HG03097 (cell line): ENCODE measurements around the gene CD63.

Experiments
- ATAC-seq: cut with Tn5 transposase; IDR thresholded peaks from one replicate; pipeline ENCODE4 v1.9.1; 2021; ENCODE audit not compliant: unreplicated experiment, low FRiP score

Gene CD63

DNA sequence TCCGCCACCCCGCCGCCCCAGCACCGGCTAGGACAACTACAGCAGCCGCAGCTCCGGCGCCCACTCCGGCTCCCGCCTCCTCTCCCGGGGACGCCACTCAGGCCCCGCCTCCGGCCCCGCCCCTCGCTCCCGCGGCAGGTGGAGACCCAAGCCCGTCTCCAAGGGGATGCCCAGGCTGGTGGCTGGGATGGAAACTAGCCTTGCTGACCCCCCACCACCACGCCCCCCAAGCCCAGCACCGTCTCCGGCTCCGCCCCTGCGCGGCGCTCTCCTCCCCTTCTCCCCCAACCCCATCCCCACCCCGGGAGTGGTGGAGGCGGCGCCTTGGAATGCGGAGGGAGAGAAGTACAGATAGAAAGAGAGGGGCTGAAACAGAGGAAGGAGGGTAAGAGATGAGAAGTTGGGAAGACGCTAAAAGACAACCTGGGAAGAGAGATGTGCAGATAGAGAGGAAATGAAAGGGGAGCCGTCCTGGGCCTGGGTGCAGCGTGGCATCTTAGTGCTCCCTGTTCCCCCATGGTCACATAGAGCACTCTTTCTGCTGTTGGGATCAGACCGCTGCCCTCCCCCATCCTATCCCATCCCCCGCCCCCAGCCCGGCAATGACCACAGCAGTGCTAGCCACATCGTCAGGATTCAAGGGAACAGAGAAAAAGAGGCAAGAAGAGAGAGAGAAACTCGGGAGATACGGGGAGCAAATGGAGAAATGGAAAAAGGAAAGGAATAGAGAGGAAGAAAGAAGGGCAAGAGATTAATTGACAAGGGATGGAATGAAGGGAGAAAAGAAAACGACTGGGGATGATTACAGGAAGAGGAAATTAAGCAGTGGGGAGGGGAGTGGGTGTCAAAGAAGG is 20.7 kb downstream of the CD63 start, which contains the start of gene ITGA7:
Gene ITGA7 (minus strand): TSS at position 64 of the 854 bp plus-strand sequence. CDS start 222 bp downstream, outside the sequence.
- ATAC-seq: no peak

DNA sequence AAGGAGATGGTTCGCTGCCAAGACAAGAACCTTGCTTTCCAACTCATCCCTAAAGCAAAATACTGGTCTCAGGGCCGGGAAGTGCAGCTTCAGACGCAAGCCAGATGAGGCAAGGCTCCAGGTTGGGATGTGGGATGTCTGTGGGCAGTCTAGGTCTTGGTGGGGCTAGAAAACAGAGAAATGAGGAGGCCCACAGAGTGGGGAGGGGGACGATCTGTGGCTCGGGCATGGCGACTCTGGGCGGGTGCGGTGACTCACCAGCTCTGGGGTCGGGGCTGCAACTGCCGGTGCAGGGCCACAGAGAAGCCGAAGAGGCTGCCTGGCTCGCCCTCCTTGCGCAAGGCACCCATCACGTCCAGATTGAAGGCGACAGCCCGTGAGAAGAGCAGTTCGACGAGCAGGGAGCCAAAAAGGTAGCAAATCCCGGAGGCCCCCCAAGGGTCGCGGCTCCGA is 21.6 kb downstream of the CD63 start:
- no peak for ATAC-seq

DNA sequence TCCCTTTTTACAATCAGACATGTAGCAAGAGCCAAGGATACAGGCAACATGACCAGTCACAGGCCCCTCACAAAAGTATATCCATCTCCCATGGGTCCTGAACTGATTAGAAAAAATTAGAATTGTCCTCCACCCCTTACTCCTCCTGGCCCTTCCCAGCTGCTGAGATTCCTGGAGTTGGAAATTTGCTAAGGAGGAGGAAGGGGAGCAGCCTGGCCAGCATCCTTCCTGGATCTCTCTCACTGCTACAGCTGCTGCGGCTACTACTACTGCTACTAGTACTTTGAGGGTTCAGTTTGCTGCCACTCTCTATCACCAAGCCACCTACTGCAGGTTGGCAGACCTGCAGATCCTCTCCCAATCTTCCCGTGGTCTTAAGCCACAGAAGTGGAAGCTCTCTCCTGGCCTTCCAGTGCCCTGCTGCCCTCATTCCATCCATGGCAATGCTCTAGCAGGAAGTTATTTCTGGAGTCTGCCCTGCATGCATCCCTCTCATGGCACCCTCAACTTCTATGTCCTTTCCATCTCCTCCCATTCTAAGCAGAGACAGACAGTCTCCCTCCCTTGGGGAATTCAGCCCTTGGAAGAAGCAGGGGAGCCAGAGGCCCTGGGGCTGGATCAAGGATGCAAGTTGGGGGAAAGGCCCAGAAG is 22.1 kb downstream of the CD63 start:
- ATAC-seq: no peak

DNA sequence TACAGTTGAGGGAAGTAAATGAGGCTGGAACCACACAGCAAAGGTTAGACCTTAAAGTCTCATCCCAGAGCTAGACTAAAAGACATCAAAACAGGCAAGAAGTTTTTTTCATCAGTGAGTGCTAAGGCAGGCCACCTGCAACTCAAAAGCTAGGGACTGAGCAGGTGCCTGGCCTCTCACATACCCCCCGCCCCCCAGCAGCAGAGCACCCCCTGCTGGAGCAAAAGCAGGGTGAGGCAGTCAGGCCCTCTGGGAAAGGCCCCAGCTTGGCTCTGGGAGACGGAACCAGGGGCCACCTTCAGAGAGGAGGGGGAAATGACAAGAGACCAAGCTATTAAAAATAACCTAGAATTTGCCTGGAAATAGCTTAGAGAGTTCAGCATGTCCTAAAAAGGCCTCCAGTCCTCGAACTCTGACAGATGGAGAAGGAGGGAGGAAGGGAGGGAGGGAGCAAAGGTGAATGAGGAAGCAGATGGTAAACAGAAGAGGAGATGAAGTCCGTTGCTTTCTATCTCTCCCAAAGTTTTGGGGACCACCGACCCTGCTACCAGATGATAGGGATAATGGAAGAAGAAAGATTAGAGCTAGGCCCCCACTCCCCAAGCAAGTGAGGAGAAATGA is 22.9 kb downstream of the CD63 start:
- no peak for ATAC-seq

DNA sequence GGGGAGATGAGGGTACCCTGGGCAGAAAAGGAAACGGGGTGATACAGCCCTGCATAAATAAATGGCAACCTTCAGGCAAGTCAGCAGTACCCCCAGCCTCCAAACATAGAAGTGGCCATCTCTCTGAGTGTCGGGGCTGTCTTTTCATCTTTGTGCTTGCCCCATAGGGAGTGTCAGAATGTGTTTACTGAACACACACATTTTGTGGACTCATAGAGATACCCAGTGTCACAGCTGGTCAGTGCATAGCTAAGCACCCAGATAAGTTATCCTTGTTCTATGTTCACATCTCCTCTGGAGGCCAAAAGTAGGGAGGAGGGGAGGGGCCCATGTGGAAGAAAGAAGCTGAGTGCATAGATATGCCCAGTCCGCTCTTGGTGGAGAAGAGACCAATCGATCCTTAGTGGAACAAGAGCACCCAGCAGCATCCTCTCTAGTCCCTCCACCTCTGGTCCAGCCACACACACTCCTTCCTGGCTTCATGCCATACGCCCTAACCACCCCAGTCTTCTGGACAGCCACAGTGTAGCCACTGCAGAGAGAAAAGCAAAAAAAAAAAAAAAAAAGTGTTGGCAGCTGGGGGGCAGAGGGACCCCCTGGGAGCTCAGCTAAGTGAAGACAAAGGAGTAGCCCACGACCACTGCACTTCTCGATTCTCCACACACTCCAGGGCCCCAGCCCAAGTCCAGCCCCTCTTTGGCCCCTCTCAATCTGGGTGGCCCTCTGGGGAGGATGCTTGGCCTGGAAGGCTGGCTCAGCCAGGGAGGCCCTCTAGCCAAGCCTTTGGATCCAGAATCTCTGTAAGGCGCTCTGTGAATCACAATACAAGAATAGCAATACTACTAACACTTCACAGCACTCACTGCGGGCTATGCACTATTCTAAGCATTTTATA is 23.7 kb downstream of the CD63 start:
- ATAC-seq: no peak

DNA sequence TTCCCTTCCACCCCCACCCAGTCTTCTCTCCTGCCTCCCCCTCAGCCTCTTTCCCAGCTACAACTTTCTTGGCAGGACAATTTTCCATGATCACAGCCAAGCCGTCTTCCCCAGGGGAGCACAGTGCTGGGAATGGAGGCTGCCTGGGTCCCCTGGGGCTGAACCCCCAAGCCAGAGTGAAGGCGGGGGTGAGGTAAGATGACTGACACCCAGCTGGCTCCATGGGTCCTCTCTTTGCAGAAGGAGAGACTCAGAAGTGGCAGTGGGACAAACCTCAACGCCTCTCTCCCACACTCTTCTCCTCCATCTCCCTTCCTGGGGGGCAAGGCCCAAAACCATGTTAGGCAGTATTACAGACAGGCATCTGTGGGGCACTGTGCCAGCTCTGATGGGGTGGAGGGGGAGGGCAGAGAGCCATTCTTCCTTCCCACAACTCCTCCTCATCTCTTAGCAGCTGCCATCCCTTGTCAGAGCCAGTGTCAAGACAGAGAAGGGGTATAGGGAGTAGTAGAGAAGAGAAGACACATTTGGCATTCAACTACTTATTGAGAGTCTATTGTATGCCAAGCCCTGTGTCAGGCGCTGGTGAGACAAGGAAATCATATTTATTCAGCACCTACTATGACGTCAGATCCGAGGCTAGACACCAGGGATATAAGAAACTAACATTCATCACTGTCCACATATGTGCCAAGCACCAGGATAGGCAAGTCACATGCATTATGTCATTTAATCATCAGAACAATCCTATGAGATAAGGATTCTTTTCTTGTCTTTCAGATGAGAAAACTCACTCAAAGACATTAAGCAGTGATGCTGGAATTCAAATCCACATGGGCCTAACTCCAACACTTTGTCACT is 24.7 kb downstream of the CD63 start:
- ATAC-seq: no peak

DNA sequence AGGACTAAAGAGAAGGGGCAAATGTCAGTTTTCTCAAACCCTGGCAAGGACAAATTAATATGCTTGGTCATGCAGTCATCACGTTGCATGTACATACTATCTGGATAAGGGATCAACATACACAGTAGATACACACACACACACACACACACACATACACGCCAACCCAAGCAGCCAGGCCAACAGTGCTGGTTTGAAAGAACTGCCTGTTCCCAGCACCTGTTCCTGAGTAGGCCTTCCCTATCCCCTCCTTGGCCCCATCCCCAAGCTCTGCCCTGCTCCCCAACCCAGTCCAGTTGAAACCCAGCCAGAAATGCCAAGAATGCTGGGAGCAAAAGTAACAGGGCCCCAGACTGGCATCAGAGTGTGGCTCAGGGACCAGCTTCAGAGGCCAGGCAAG is 25.5 kb downstream of the CD63 start:
- no peak for ATAC-seq

DNA sequence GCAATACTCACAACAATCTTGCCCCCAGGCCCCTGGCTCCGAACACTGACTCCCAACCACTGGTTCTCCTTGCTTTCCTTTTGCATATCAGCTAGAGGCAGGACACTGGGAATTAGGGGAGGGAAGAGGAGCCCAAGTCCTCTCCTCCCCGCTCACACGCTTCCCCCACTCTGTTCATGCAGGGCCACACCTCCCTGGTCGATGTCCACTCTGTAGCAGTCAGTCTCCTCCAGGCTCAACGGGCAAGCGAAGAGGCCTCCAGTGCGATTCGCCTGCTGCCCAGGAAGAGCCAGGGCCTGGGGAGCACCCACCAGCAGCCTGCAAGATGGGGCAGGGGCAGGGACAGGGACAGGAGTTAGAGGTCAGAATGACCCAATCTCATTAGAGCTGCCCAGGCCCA is 25.9 kb downstream of the CD63 start:
- ATAC-seq: no peak

DNA sequence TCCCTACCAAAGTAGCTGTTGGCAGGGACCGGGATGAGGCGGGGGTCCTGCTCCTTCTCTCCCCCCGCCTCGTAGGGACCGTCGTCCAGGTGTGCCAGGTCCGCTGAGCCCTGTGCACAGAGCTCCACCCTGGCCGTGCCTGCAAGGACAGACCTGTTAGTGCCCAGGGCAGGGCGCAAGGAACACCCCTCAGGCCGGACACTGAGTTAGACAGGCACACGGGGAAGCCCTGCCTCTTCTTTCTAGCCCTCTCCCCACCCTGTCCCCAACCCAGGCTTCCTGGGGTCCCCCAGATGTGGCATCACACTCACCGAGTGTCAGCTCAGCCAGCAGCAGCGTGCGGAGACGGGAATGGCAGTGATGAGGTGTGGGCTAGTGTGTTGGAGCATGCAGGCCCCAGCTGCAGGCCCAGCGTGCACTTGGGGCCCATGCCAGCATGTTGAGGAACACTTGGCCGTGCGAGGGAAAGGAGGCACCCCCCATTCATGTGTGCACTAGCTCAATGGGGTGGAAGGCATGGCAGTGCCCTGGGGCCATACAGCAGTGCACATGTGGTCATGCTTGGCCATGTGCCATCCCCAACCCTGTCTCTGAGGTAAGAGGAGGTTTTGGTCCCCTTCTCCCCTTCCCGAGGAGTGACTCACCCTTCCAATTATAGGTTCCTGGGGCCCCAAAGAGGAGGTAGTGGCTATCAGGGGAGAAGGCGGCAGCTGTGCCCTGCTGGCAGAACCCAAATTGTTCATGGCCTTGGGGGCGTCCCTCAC is 28.4 kb downstream of the CD63 start:
- no peak for ATAC-seq

DNA sequence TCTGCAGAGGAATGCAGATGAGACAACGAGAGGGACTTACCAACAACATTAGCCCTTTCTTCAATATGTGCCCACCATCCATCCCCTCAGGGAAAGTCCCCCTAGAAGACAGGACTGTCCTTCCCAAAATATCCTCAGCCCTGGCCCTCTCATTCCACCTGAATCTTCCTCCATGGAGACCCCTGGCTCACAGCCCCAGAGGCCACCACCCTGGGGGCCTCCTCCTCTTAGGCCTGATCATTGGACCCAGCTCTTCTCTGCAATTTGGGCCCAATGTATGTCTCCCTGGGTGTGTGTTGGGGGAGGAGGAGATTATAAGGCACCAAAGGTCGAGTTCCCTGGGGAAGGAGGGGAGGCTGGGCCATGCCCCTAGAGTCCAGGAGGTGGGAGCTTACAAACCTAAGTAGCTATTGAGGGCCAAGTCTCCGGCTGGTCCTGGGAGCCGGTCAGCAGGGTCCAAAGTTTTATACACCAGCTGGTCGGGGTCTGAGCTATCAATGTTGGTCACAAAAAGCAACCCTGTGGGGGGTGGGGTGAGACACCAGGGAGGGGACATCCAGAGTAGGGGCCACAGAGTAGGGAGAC is 29.2 kb downstream of the CD63 start:
- no peak for ATAC-seq

DNA sequence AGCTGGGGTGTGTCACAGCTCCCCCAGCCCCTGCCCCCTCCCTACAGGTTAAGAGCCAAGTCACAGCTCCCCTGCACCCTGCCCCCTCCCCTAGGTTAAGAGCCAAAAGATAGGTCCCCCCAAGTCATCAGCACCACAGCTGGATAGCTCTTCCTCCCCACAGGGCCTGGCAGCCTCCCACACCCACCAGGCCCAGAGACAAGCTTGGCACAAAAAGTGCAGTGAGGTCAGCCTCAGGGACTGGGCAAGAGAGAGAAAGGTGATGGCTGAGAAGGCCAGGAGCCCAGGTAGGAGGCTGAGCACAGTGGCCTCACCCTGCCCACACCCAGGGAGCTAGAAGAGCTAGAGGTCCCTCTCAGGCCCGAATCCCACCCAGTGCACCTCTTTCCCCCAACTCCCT is 29.8 kb downstream of the CD63 start:
- no peak for ATAC-seq

DNA sequence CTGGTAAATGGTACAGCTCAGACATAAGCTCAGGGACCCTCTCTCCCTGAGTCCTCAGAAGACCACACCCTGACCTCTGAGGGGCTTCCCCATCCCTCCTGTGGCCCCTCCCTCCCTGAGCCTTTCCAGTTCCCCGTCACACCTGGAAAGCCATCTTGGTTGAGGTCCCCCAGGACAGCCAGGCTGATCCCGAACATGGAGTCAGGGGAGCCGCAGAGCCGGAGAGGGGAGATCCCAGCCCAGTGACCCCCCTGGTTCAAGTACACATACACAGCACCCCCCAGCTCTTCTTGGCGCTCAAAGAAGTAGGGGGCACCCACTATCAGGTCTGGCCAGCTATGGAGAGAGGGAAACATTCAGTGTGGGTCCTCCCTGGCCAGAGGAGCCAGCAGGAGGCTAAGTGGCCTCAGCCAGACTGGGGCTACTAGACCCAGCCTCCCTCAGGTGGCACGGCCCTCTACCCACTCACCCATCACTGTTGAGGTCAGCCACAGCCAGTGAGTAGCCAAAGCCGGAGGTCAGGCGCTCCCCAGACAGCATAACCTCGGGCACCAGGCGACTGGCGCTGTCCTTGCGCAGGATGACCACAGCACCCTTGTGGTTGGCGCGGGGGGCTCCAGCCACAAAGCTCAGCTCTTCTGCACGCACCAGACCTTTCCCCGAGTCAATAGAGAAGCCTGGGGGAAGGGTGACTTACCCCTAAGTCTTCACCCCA is 30.4 kb downstream of the CD63 start:
- no peak for ATAC-seq

DNA sequence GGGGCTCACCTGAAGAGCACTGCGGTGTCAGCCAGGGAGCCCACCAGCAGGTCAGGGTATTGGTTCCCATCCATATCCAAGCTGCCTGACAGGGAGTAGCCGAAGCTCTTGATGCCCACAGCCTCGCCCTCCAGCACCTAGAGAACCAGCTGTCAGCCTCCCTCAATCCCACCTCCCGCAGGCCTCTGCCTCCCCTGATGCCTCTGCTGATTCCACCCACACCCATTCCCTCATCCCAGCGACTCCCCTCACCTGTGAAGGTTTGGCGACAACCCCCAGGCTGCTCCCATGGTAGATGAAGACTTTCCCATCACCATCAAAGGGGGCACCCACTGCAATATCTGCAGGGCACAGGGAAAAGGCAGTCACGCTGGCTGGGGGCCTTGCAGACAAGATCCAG is 31.1 kb downstream of the CD63 start:
- ATAC-seq: no peak

DNA sequence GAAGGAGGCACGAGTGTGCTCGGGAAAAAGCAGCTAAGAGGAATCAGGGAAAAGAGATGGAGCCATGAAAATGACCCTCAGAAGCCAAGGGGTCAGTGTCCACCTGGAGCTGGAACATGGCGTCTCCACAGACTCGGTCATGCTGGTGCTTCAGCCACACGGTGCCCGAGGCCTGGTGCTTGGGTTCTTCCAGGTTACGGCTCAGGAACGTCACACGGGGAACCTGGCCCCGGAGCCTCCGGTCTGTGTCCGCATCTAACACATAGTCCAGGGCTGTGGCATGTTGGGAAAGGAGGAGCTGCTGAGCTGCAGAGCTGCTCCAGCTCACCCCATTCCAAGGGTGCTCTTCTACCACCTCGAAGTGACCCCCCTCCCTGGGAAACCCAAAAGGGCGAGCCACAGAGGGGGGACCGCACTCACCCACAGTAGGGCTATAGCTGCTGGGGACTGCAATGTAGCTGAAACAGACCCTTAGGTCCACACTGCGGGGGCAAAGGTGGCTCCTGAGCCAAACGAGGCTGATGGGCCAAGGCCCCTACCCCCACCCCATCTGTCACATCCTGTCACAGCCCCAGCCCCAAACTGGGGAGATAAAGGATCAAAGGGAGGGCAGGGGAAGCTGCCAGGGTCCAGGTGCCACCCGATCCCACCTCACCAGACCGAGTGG is 31.9 kb downstream of the CD63 start:
- ATAC-seq: no peak

DNA sequence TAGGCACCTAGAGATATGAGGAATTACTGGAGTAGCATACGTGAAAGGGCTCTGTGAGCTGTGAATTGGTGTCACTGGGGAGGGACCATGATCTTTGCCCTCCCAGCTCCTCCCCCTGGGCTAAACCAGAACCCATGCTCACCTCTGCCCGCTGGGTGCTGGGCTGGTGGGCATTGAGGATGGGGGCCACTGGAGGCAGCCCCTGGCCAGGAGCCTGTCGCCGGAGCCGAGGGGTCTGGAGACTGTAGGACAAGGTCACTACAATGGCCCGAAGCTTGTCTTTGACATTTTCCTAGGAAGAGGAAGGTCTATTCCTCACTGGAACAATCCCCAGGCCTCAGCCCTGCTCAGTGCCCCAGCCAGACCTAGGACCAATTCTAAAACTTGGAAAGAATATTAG is 32.7 kb downstream of the CD63 start:
- no peak for ATAC-seq

DNA sequence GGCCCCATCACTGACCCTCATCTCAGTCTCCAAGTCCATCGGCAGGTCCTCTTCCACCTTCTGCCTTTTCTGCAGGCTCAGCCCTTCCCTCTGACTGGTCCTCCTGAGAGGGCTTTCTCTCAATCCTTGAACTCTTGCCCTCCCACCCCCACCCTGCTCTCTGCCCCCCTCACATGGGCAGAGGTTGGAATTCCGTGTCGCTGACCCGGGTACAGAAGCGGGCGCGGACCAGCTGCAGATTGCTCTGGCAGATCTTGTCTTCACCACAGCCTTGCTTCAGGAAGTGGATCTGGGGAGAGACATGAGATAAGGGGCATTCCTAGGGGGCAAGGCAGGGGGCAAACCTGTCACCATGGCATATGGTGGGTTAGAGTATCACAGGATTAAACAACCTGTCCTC is 33.5 kb downstream of the CD63 start:
- no peak for ATAC-seq

DNA sequence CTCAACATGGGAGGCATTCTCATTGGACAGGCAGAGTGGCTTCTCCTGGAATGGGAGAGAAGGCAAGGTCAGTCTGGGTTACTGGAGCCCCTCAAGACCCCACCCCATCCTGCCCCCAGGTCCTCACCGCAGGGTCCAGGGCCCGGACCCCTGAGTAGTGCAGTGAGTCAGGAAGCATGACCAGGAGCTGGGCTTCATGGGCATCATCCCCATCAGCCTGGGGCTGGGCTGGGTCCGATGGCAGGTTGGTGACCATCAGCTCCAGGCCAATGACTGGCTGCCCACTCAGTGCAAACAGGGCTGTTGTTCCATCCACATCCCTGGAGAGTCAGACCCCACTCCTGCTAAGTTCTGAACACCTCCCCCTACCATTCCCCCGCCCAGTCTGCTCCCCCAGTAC is 34.2 kb downstream of the CD63 start:
- no peak for ATAC-seq

DNA sequence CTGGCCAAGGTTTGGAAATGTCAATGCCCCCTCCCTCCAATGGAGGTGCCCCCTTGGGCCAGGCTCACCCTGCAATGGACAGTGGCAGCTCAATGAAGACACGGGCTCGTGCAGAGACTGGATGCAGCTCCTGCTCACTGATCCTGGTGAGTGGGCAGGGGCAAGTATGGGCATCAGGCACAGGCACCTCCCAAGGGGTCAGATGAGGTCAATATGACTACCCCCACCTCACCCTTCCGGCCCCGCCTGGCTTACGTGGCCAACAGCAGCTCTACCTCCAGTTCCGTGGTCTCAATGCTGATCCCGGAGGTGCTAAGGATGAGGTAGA is 34.7 kb downstream of the CD63 start:
- no peak for ATAC-seq
